Kidney epithelial cell (primary cell): ENCODE results near the gene METTL16. TPM values are rescaled to one million over a fixed set of nuclear protein-coding genes. Genes with fewer than 3 reads are reported as not detected.

Experiments used
- DNase-seq: peaks from one replicate; pipeline ENCODE4 v3.0.0-alpha.2; 2010; ENCODE audit warnings: low read depth
- H3K27me3 ChIP-seq: 2 replicates; pipeline ENCODE4 v1.6.0; 2011; ENCODE audit warnings: low read length; ENCODE audit not compliant: control insufficient read depth, insufficient read depth
- H3K36me3 ChIP-seq: 2 replicates; pipeline ENCODE4 v1.5.1; 2011; ENCODE audit warnings: low read length; ENCODE audit not compliant: control insufficient read depth, insufficient read depth
- H3K4me3 ChIP-seq: 2 replicates; pipeline ENCODE4 v1.5.1; 2011; ENCODE audit warnings: low read depth, mild to moderate bottlenecking, control low read depth, low read length
- CTCF ChIP-seq: IDR thresholded peaks from 2 replicates; pipeline ENCODE4 v1.5.1; 2011; ENCODE audit warnings: mild to moderate bottlenecking, moderate library complexity, low read length, control low read depth, inconsistent platforms; ENCODE audit not compliant: insufficient read depth, poor library complexity, severe bottlenecking
- total RNA-seq: library from RNA; depleted of rRNA; stranded (reverse); fragments of >200 nt; gene quantifications from 2 replicates; pipeline ENCODE4 v1.2.3, GENCODE V29; 2015

METTL16 gene
- total RNA-seq, 1 donor from 2014 or later = 32.4 TPM

GRCh38 chr17:2398655-2399571 is 112.8 kb downstream of the METTL16 start:
- DNase-seq = no peak
- Histone ChIP-seq H3K36me3 (no peaks in the 10 kb centered on the region), H3K4me3 (peak overlapping the region; percentile 53), H3K27me3 (no peaks in the 10 kb centered on the region)
- TF ChIP-seq CTCF = no peak

GRCh38 chr17:2398182-2398581 is 113.5 kb downstream of the METTL16 start:
- Histone ChIP-seq H3K27me3 (no peaks in the 10 kb centered on the region), H3K4me3 (no peak overlapping the region), H3K36me3 (no peaks in the 10 kb centered on the region)
- TF ChIP-seq CTCF = no peak
- DNase-seq = no peak

- no peak for DNase-seq
- H3K4me3 ChIP-seq = no peak overlapping the region
- no peaks in the 10 kb centered on the region for H3K27me3 ChIP-seq
- no peak for TF ChIP-seq CTCF
- no peaks in the 10 kb centered on the region for H3K36me3 ChIP-seq
Observed at GRCh38 chr17:2397247-2398171, 114.2 kb downstream of the METTL16 start.

GRCh38 chr17:2396568-2397246 is 115.0 kb downstream of the METTL16 start:
- no peak for TF ChIP-seq CTCF

GRCh38 chr17:2396192-2396567 is 115.5 kb downstream of the METTL16 start:
- no peaks in the 10 kb centered on the region for H3K27me3 ChIP-seq
- no peak for DNase-seq
- TF ChIP-seq CTCF = no peak
- no peaks in the 10 kb centered on the region for H3K36me3 ChIP-seq
- H3K4me3 ChIP-seq = peak overlapping the region; percentile 6

More at GRCh38 chr17:2396568-2397246, 115.0 kb downstream of the METTL16 start:
- Histone ChIP-seq H3K27me3 (no peaks in the 10 kb centered on the region), H3K4me3 (peak overlapping the region; percentile 6), H3K36me3 (no peaks in the 10 kb centered on the region)
- DNase-seq = no peak
